ELF-1 (cell line): Measurements from ENCODE around the gene BMP6.

Experiments
- DNase-seq: peaks from one replicate; pipeline ENCODE4 v3.0.0-alpha.2; 2016; ENCODE audit warnings: low read depth, low spot score

The BMP6 gene

DNA sequence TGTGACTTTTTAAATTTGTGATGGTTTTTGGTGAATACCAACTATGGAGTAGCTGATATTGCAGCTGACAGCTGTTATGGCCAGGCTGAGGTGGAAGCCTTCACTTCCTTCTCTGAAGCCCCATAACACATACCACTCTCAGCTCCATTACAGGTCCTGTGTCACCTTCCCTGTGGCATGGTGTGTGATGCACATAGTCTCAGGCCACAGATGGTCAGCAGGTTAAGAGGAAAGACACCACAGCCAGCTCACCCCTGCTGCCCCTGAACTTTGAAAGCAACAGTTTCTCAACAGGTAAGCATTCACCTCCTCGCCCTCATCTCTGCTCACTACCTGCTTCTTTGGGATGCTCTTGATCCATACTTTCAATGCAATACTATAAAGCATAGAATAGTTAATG lies 177.0 kb downstream of the BMP6 start:
- no peak for DNase-seq

DNA sequence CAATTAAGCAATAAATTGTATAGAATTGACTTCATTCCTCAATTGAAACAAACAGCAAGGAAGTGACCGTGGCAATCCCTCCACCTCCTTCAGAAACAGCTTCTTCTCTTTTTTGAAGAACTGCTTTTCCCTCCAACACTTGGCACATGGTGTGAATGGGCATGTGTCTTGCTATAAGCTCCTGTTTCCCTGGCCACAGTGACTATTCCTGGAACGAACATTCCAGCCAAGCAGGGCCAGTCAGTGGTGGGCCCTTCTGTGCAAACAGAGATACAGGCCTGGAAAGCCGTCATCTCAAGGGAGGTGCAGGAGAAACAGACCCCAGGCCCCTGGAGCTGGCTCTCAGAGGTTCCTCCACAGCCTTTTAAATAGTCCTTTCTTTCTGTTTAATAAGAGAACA lies 177.8 kb downstream of the BMP6 start:
- DNase-seq = no peak

DNA sequence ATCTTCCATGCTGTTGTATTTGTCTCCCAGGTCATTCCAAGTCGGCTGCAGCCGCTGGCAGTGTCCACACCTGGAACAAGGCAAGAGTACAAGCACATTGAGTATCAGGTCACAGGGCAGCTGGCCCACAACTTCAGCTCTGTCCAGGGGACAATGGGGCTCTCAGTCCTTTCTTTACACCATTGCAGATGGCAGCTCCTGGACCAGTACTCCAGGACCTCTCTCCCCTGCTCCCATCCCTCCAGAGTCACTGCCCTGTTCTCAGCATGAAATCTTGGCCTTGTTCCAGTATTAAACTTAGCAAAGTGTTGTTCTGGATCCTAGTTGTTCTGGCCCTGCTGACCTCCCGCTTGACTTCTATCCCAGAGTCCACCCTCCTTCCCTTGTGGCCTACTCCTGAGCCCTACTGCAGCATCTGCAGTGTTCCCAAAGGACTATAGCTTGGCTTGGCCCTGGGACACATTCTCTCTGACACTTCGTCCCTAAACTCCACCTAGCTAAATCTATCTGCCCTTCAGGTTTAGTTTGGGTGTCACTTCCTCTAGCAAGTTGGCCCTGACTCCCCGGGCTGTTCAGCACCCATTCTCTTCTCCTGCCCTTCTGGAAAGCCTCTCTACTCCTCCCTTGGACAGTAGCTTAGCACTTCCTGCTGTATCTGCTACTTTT lies 178.9 kb downstream of the BMP6 start:
- no peak for DNase-seq

DNA sequence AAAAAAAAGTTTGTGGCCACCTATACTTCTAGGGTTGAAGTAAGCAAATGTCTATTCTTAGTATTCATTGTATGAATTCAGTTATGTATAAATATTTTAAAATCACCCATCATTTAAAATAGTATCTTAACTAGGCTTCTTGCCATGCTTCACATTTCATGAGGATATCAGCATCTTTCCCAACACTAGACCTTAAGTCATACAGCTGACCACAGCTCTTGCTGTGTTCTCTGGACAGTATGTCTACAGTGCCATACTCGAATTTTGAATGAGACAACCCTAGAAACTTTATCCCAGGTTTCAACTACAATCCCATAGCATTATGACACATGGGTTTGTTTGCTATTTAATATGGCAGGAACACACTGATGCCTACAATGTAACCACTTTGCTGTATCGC lies 179.5 kb downstream of the BMP6 start:
- DNase-seq = no peak

DNA sequence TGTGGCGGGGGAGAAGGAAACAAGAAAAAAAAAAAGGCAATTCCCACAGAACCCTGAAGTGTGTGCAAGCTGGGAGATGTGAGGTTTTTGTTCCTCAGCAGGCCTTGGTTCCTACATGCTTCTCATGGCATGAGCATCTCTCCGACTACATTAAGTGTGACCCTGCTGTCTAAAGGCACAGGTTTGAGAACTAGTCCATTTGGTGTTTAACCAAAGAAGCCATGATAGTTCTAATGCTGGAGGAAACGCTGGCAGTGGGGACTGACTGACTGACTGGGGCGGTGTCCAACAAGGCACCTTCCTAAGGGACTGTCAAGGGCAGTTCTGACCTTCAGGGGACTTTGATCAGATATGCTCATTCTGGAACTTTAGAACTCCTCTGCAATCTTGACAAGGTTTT lies 180.8 kb downstream of the BMP6 start:
- DNase-seq = no peak

DNA sequence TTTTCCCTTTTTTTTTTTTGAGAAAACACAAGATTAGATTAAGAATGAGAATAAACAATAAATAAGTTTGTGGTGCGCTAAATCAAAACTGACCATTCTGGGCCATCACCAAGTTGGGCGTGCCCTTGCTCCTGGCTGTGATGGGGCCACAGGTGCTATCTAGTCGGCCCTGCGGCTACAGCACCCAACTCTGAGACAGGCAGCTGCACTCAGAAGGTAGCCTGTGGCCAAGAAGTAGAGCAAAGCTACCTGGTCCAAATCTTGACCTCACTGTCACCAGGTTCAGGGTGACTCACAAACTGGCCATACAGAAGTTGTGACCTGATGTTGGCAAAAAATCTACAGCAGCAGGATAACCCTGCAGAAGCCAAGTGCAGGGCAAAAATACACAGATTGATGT lies 181.3 kb downstream of the BMP6 start:
- DNase-seq = no peak

DNA sequence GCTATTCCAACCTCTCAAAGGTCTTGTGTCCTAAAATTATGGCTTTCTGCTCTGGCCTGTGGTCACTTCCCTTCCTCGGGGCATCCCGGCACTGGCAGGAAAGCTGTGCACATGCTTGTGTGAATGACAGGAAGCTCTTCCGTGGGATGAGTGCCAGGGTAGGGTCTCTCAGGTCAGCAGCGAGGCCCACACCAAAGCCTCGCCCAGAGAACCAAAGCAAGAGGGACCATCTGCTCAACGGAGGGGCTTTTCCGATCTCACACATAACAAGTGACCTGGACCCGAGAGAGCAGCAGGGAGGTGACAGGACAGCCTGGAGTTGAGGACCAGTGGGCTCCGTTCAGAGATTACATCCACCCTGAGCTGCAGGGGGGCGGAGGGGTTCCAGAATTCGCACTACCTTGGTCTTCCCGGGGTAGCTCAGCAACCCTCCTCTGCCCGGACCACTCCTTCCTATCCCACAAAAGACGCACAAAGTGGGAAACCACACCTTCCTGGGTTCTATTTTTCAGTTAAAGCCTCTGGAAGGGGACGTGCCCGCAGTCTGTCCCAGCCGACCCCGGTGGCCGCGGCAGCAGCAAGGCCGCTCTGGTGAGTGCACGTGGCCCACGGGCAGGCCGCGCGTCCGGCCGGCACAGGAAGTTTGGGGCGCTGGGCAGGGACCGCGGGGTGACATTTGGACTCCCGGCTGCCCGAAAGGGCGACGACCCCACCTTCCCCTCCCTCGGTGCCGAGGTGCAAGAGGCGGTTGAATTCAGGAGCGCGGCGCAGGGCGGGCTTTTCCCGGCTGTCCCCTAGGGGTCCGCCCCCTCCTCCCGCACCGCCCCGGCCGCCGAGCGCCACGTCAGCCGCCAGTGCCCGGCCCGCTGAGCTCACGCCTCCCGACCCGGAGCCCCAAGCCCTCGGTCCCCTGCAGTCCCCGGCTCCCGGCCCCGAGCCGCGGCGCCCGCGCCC lies 183.7 kb downstream of the BMP6 start:
- peak; percentile 66 for DNase-seq

DNA sequence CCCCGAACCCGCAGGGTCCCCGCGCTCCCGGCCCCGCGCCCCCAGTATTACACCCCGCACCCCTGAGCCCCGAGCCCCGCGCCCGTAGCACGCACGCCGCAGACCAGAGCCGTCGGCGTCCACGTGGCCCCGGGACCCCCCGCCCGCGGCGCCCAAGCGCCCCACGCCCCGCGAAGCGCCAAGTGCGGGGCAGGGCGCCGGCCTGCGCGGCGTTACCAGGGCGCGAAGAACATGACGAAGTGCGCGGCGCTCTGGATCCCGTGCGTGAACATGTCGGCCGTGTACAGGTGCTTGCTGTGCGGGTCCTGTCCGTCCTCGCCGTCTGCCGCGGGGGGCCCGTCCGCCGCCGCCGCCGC lies 184.4 kb downstream of the BMP6 start:
- no peak for DNase-seq

DNA sequence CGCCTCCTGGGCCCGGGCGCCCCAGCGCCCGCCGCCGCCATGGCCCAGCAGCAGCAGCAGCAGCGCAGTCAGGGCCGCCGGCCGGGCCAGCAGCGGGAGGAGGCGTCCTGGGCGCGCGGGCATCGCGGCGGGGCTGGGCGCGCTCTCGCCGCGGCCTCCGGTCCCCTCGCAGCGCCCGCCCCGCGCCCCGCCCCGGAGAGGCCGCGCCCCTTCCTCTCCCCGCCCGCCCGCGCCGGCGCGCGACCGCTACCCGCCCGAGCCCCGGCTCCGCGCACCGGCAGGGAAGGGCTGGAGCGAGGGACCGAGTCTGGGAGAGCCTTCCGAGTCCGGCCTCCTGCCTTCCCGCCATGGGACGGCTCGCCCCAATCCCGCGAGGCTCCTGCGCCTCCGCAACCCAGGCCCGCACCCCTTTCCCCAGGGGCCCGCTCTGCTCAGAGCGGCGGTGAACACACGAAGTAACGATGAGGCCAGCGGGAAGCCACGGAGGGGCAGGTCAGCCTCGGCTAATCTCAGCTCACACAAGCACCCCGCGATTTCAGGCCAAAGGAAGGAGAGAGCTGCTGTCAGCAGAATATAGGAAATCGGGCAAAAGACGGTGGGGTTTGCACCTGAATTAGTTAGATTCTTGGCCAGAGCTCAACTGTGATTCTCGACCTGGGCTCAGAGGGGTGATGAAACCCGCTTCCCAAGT lies 184.9 kb downstream of the BMP6 start, which contains the start of gene TXNDC5:
Gene TXNDC5, minus strand, starts transcription at position 135 of the 691 bp plus-strand sequence. Its CDS starts 12 bp downstream, at position 123.
- DNase-seq = peak; percentile 48

DNA sequence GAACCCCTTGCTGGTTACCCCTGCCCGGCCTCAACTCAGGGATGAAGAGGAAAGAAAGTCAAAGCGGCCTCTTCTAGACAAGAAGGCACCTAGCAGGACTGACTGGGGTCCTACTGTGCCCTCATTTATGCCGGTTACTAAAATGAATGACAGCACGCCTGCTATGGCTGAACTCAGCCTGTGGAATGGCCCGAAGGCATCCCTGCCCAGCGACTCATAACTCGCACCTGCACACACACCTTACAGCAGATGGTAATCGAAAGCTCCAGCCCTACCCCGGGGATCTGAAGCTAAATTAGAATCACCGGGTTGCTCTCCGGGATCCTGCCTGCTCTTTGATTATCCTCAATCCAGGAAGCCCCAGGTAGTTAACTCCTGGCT lies 185.4 kb downstream of the BMP6 start:
- no peak for DNase-seq

DNA sequence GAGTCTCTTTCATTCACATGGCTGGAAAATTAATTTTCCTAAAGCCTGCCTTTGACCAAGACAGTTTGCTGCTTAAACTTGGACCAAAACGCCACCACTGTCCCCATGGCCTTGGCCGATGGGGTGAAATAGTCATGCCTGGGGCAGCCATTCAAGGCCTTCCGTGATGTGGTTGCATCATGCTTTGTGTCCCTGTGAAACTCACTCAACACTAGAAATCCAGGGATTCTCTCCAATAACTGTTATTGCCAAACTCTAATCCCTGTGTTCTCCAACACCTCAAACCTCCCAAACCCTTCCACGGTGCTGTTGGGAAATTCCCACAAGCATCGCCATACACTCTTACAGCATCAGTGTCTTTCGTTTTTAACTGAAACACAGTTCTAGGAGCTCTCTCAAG lies 186.1 kb downstream of the BMP6 start:
- no peak for DNase-seq

DNA sequence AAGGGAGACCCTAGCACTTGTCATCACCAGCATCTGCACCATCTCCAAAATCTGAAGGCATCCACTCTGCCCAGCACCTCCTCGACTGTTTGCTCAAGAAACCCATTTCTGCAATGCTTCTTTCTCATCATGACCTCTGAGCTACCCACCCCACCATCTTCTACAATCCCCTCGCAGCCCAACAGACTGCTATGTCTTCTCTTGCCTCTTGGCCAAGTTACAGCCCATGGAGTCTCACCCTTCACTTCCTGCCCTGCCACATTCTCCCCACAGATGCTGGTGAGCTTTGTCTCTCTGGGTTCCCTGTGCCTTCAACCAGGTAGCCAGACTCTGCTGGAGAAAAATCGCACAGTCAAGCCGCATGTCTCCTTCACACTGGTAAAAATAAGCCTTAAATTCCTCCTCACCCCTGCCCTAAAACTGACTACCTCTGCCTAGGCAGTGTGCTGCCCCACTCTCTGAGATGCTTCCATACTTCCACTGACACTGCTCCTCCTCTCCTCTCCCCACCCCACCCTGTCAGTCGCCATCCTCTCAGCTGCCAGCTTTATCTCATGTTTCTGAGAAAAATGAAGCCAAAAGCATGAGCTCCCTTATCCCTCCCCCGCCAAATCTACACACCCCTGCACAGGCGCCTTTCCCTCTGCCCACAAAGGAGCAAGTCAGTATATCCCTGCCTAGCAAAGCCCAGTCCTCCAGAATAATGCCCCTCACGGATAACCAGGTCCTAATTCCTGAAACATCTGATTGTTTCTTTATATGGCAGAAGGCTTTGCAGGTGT lies 187.0 kb downstream of the BMP6 start:
- DNase-seq = no peak

DNA sequence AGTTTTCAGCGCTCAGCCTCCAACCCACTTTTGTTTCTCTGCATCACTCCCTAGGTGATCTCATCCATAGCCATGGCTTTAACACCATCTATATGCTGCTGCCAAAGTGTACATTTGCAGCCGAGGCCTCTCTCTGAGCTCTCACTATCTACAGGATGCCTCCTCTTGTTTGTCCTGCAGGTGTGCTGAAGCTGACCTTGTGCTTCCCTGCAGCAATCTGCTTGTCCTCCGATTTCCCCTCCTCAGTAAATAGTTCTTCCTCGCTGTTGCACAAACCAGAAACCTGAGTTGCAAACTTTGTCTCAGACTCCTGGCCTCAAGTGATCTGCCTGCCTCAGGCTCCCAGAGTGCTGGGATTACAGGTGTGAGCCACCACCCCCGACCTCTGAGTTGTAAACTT lies 188.4 kb downstream of the BMP6 start:
- no peak for DNase-seq

DNA sequence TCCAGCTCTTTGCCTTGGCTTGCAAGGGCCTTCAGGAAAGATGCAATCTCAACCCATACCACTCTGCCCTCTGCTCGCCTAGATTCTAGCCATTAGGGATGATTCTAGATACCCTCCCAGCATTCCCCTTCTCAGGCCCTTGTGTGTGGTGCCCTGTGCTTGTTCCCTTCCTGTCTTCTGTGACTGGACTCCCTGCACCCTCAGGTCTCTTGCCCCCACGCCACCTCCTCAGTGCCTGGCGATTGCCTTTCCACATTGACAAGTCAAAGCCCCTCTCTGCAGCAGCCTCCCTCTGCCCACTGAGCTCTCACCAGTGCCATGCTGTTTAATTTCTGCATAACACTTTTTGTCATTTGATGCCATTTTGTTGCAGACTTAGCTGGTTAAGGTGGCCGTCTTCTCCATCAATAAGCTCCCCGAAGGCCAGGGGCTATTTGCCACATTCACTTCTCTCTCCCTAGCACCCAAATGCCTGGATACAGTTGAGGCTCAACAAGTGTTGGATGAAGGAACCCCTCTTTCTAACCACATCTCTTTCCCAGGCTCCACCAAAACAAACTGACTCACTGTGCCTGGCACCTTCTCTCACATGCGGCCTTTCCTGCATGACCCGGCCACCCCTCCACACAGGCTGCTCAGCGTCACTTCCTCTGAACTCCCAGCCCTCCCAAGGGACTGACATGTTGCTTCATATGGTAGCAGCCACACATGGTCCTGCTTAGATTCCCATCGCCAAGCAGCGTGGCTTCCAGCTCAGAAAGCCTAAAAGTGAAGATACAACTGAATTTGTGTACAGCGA lies 189.3 kb downstream of the BMP6 start:
- no peak for DNase-seq

DNA sequence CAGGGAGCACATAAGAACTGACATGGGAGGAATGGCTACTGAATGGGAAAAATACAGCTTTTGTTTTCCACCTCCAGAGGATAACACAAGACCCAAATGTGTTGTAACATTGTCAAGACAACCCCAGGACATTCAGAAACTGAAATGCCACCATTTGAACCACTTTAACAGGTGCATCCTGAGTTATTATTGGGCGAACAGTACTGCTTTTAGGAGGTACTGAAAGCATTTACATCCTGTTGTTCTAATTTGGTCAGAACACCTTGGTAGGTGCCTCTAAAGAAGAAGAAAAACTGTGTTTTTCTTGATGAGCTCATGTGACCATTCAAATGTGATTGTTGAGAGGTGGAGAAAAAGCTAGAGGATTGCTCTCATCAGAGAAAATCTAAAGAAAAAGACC lies 191.1 kb downstream of the BMP6 start:
- no peak for DNase-seq

DNA sequence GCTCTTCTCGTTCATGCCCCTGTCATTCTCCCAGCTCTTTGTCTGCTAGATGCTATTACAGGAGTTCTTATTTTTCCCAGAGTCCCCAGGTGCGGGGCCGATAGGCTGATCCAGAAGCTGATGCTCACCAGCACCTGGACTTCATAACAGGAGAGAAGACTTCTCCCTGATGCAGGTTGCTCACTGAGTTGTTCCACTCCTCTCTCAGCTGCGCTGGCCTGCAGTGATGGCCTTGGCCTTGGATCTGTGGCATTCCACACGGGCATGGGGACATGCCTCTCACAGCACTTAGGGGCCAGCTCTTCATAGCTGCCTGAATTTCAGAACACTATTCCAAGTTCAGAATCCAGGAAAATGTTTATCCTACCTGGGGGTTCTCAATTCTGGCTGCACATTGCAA lies 191.8 kb downstream of the BMP6 start:
- DNase-seq = no peak

DNA sequence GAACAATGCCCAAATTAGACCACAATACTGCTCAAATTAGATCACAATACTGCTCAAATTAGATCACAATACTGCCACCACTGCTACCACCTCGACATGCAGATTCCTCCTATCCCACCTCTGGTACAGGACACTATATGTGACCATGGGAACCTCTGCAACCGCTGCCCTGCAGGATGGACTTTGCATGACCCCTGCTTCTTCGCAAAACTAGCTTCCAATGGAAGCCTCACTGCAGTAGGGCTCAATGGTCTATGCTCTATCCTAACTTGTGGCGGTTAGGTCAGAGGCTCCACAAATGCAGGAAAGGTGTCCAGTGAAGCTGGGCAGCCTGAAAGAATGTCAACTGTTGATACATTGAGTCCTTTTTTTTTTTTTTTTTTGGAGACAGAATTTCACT lies 192.5 kb downstream of the BMP6 start:
- DNase-seq = no peak

DNA sequence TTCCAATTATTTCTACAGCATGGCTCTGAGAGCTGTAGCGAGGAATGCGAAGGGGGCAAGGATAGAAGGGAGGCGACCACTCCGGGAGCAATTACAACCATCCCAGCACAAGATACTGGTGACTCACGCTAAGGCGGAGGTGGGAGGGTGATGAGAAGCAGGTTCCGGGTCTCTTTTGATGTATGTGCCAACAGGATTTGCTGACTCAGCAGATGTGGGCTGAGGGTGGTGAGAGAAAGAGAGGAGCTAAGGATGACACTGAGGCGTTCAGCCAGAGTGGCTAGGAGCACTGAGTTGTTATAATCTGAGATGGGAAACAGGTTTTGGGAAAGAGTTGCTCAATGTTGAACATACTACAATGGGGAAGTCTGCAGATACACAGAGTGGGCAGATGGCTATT lies 194.0 kb downstream of the BMP6 start:
- DNase-seq = peak; percentile 68

DNA sequence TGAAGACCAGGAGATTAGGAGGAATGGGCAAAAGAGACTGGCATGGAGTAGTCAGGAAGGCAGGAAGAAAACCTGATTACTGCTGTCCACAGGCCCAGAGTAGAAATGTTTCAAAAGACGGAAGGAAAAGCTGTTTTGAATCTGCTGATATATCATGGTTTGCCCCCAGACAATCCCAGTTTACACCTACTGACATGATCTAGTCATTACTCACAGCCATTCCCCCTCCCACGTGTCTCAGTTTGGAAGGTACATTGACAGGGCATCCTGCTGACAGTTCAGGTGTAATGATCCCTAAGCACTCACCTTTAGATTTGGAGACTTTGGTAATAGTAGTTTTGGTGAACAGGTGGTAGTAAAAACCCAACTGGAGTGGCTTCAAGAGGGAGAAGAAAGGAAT lies 194.5 kb downstream of the BMP6 start:
- no peak for DNase-seq

DNA sequence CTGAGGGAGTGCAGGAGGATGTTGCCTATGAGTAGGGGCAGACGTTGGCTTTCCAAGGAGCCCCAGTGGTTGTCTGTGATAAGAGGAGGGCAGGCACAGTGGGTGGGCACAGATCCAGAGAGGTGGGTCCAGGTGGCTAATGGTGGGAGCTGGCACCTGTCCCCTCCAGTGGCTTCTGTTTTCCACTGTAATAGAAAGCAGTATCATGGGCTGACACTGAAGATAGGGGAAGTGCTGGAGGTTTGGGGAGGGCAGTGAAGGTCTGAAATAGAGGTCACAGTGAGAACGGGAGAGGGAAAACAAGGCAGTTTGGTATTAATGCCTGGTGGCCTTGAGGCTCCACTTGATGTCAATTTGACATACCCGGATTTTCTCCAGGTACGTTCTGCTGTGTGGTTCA lies 195.1 kb downstream of the BMP6 start:
- DNase-seq = no peak

DNA sequence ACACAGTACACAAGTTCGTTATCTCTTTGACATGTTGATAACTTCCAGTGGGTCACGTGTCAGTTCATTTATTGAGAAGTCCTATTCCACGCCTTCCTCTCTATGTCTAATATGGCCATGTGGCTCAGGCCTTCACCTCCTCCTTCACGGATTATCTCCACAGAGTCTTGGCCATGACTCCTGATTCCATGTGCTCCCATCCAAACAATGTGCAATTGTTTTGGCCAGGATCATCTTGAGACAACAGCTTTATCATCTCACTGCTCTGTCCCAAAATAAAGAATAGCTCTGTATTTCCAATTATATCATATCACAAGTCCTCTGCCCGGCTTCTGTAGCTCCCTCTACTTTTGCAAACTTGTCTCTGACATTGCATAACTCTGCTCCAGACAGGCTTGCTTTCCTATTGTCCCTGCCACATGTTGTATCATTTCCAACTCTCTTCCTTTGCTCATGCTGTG lies 195.8 kb downstream of the BMP6 start:
- DNase-seq = no peak
